HG02981 (cell line): ENCODE results near the gene MYL9.
"Not testable (repeated sequence)": the region's sequence is repeated elsewhere in the genome, so short reads cannot be mapped to it uniquely, and the experiment has no call there.

ENCODE experiments used
- ATAC-seq: cut with Tn5 transposase; IDR thresholded peaks from one replicate; pipeline ENCODE4 v1.9.1; 2021; ENCODE audit warnings: mild to moderate bottlenecking, moderate library complexity; ENCODE audit not compliant: unreplicated experiment

MYL9 gene

DNA sequence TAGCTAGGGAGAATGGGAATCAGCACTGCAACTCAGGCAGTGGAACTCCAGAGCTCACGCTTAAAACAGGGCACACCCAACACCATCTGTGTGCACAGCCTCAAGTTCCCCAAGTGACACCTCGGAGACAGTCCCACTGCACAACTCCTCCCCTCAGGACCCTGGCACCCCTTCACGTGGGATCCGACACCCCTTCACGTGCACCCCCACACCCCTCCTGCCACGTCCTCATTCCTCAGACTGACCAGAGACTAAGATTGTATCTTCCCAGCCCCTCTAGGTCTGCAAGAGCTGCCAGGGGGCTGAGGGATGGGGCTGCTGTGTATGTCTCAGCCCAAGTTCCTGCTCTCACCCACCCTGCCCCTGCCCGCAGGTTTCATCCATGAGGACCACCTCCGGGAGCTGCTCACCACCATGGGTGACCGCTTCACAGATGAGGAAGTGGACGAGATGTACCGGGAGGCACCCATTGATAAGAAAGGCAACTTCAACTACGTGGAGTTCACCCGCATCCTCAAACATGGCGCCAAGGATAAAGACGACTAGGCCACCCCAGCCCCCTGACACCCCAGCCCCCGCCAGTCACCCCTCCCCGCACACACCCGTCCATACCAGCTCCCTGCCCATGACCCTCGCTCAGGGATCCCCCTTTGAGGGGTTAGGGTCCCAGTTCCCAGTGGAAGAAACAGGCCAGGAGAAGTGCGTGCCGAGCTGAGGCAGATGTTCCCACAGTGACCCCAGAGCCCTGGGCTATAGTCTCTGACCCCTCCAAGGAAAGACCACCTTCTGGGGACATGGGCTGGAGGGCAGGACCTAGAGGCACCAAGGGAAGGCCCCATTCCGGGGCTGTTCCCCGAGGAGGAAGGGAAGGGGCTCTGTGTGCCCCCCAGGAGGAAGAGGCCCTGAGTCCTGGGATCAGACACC is 7.6 kb downstream of the MYL9 start:
- no peak for ATAC-seq

DNA sequence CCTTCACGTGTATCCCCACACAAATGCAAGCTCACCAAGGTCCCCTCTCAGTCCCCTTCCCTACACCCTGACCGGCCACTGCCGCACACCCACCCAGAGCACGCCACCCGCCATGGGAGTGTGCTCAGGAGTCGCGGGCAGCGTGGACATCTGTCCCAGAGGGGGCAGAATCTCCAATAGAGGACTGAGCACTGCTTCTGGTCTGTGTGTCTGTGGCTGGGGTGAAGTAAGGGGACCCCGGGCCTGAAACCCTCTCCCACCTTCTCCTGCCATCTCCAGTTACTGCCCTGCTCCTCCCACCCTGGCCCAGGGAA is 8.3 kb downstream of the MYL9 start:
- no peak for ATAC-seq

DNA sequence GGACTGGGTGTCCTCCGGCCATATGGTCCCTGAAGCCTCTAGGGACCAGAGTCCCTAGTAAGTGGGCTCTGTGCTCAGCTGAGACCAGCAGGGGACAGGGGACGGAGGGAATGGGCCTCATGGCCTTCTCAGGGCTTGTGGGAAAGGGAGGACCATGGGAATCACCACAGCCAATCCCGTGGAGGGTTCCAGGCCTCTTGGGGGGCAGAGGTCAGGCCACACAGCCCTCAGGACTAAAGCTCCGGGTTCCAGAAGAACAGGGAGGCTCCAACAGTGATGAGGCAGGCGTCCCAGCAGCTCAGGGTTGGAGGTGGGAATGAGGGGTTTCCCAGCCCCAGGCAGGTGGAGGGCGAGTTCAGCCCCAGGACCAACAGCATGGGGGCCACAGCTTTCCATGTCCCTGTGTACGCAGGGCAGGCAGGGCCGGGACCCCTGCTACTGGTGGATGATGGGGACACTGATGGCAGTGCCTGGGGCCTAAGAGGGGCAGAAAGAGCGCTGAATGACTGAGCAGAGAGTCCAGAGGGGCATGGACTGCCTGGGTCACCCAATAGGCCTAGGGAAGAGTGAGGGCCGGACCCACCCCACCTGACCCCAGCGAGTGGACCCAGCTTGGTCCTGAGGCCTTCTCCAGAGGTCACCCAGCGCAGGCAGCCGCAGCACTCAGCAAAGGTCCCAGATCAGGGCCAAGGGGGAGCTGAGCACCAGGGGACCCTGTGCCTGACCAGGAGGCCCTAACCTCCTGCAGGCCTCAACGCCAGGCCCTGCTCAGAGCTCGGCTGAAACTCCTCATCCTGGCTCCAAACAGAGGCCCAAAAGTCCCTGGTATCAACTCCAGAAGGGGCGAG is 8.8 kb downstream of the MYL9 start:
- no peak for ATAC-seq

GRCh38 chr20:36550790-36551299 is 9.5 kb downstream of the MYL9 start:
- ATAC-seq, result no peak

- ATAC-seq, result no peak
Measured at GRCh38 chr20:36555248-36555647, 13.9 kb downstream of the MYL9 start.

GRCh38 chr20:36562724-36563123 is 21.4 kb downstream of the MYL9 start:
- ATAC-seq, result no peak

GRCh38 chr20:36563374-36563773 is 22.1 kb downstream of the MYL9 start:
- ATAC-seq, result no peak

GRCh38 chr20:36564078-36564725 is 22.9 kb downstream of the MYL9 start:
- ATAC-seq, result not testable (repeated sequence)

DNA sequence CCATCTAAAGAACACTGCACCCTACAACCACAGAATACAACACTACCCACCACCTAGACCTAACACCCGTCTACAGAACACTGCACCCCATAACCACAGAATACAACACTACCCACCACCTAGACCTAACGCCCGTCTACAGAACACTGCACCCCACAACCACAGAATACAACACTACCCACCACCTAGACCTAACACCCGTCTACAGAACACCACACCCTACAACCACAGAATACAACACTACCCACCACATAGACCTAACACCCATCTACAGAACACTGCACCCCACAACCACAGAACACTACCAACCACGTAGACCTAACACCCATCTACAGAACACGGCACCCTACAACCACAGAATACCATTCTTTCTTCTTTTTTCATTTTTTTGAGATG is 23.4 kb downstream of the MYL9 start:
- ATAC-seq, result not testable (repeated sequence)

DNA sequence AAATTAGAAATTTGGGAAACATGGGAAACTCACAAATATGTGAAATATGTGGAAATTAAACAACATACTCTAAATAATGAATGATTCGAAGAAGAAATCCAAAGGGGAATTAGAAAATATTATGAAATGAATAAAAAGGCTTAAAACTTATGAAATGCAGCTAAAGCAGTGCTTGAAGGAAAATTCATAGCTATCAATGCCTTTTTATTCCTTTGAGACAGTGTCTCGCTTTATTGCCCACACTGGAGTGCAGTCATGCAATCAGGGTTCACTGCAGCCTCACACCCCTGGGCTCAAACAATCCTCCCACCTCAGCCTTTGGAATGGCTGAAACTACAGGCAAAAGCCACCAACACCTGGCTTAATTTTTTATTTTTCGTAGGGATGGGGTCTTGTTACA is 24.2 kb downstream of the MYL9 start:
- ATAC-seq, result no peak

- no peak for ATAC-seq
Measured at GRCh38 chr20:36569847-36570429, 28.6 kb downstream of the MYL9 start.

DNA sequence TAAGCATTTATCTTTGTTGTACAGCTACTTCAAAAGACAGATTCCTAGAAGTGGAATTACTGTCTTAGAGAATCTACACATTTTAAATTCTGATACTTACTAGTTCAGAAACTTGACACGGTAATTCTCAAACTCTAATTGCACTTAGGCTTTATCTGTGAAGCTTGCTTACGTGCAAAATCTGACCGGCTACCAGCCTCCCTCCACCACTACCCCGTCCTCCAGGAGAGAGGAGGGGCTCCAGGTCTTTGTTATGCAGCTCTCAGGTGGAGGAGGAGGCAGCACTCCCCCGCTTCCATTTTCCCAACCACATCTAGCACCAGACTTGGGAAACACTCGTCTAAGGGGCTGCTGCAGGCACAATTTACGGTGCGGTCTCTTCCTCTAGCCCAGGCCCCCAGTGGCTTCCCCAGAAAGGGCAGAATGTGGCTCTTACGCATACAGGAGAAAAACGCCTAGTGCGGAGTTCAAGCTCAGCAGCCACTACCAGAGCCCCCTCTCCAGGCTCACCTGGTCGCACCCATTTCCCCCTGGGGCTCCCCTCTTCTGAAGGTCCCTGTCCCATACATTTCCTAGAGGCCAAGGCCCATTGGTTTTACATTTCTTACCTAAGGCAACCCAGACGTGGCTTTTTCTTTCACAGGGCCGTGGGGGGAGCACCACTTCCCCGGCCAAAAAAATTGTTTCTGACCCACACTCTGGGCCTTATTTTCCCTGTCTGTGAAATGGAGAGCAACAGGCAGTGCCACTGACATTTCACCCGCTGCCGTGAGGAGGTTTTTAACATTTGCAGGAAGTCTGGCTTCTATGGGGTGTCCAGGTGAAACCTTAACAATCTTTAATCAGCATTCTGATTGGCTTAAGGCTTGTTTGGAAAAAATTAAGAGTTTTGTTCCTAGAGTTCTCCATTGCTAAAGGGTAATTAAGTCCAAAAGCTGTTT is 30.5 kb downstream of the MYL9 start:
- ATAC-seq, result no peak

DNA sequence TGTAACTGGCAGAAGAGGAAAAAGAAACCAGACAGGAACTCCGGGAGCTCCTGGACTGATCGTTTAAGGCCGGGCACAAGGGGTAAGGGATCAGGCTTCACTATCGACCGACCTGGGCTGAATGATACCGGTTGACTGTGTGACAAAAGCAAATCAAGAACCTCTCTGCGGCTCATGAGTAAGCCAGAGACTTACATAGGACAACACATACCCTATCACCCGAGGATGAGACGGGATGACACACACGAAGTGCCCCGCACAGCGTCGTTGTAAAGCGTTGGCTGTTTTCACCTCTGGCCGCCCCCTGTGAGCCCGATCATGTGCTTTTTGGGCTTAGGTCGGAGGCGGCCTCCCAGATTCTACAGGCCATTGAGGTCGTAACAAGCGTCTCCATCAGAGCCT is 31.4 kb downstream of the MYL9 start:
- ATAC-seq, result no peak

- ATAC-seq, result peak; percentile 60
Measured at GRCh38 chr20:36573103-36573797, 31.9 kb downstream of the MYL9 start, which contains the start of gene TGIF2. TSS of gene TGIF2 (plus strand) at chr20:36573597. CDS start at chr20:36578775, 5,178 bp downstream.

DNA sequence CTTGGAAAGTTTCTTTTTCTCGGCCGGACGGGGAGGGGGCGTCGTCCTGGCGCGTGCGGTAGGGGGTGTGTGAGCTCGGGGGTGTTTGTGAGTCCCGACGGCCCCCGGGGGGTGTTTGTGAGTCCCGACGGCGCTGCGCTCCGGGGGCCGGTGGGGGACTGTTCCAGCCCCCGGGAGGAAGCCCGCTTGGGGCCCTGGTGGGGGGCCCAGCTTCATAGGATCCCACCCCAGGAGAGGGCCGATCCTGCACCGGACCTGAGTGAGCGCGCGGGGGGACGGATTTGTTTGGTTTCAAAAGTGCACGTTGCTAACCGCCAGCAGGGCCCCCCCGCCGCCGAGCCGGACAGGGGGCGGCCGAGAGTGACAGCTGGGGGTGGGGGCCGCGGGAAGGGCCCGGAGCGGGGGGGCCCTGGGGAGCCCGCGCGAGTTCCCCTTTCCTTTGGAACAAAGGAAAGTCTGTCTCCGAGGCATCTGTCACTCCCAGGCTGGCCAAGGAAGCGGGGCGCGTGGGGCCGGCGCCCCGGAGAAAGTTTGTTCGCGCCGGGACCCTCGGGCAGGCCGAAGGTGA is 32.6 kb downstream of the MYL9 start:
- no peak for ATAC-seq

DNA sequence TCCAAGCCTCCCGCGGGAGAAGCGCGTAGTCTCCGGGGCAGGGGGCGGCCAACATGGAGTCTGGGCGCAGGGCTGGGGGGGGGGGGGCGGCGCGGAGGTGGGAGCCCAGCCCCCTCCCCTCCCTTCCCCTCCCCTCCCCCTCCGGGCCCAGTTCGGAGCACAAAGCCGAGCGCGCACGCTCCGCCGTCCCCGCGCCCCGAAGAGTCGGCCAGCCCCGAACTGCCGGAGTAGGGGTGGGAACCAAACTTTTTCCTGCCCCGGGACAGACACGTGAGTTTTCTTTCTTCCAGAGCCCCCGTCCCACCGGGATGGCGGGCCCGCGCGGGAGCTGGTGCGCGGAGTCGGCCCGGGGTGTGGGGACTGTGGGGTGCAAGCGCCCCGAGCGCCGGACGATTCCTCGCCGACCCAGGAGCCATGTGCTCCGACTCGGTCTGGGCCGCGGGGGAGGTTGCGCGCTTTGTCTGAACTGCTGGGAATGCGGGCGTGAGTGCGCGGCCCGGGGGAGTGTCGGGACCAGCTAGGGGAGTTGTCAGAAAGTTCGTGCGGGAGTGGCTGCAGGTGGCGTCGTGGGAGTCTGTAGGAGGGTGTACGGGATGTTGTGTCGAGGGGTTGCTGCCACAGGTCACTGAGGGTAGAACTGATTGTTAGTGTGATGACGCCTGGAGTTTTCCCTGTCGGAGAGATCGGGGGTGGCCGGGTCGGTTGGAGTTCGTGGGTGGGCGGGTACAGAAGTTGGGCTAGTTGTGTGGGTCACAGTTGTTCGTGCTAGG is 33.2 kb downstream of the MYL9 start:
- ATAC-seq, result no peak

DNA sequence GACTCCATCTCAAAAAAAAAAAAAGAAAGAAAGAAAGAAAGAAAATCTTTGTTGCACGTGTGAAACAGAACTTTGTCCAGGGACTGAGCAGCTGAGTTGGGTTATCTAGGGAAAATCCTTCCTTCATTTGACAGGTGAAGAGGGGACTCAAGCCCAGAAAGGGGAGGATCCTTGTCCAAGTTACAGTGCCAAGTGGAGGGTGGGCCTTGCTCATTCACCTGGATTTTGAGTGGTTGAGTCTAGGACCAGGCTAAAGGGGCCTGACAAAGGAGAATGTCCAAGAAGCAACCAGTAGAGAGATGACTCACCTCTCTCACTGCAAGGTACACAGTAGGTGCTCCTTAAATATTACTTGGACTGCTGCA is 34.7 kb downstream of the MYL9 start:
- ATAC-seq, result no peak

DNA sequence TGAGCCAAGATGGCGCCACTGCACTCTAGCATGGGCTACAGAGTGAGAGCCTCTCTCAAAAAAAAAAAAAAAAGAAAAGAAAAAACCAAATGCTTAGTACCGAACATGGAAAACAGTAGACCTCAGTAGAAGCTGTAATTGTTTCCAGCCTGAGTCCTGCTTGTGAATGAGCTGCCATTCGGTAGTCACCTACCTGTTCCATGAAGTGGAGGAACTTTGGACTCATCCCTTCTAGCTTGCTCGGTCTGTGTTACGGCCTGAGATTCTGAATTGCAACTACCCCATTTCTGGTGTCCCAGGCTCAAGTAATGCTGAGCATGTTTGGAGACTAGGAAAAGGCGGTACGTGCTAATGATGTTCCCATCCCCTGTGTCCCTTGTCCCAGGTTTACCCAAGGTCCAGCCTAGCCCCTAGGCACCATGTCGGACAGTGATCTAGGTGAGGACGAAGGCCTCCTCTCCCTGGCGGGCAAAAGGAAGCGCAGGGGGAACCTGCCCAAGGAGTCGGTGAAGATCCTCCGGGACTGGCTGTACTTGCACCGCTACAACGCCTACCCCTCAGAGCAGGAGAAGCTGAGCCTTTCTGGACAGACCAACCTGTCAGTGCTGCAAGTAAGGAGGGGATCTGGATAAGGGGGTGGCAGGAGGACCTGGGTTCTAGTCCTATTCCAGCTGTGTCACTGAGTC is 37.2 kb downstream of the MYL9 start:
- no peak for ATAC-seq
